ENCODE results near the gene HRAS. TPM values are rescaled to one million over a fixed set of nuclear protein-coding genes. Genes with fewer than 3 reads are reported as not detected.

Gene HRAS
- total RNA-seq, 3 donors from 2014 or later (not counting 1 experiment from before 2014, with no cell fraction given), result 27.6 to 35.0 (median 30.6) TPM

GRCh38 chr11:573146-573759 lies 37.9 kb upstream of the HRAS start:
- Mint-ChIP-seq H3K9me3 (no peaks in the 10 kb centered on the region), H3K4me3 (no peak overlapping the region), H3K27ac (no peak overlapping the region), H3K36me3 (no peaks in the 10 kb centered on the region), H3K4me1 (peaks cover 14 to 32% of the 10 kb centered on the region in 2 donors), H3K27me3 (ENCODE audit: low read depth in 2 of 2) (peaks cover 0 to 10% of the 10 kb centered on the region in 2 donors)
- intact Hi-C loops (cut with micrococcal nuclease), result loop anchor here (5.0 kb wide), 1 partner anchor 186 kb away; no protein-coding TSS in a partner anchor
- Histone ChIP-seq H3K4me1 (ENCODE audit: control insufficient read depth, insufficient read depth, low read length) (peaks cover 34% of the 10 kb centered on the region), H3K27ac (ENCODE audit: low read length) (no peak overlapping the region), H3K36me3 (ENCODE audit: control insufficient read depth, insufficient read depth, low read length) (no peaks in the 10 kb centered on the region), H3K27me3 (ENCODE audit: control insufficient read depth, insufficient read depth, low read length) (peaks cover 3% of the 10 kb centered on the region), H3K4me3 (ENCODE audit: low read length) (no peak overlapping the region), H3K9me3 (ENCODE audit: control insufficient read depth, insufficient read depth, low read length) (no peaks in the 10 kb centered on the region)
- ATAC-seq (no peak), DNase-seq (no peak)
- no peak for TF ChIP-seq CTCF (IDR thresholded peaks at IDR 0.05)
- WGBS (ENCODE audit: insufficient coverage), result 92% methylated on average over 14 of the region's 16 CpGs

- Mint-ChIP-seq H3K36me3 (no peaks in the 10 kb centered on the region), H3K27ac (no peak overlapping the region), H3K4me1 (peaks cover 12 to 20% of the 10 kb centered on the region in 2 donors), H3K4me3 (no peak overlapping the region), H3K9me3 (no peaks in the 10 kb centered on the region), H3K27me3 (ENCODE audit: low read depth in 2 of 2) (peaks cover 0 to 10% of the 10 kb centered on the region in 2 donors)
- no peak for ATAC-seq
- DNase-seq, result no peak
- TF ChIP-seq CTCF (IDR thresholded peaks at IDR 0.05), result no peak
- 82% methylated on average over 8 of the region's 8 CpGs for WGBS (ENCODE audit: insufficient coverage)
- intact Hi-C loops (cut with micrococcal nuclease), result loop anchor here (5.0 kb wide), 1 partner anchor 184 kb away; no protein-coding TSS in a partner anchor
- Histone ChIP-seq H3K4me3 (ENCODE audit: low read length) (no peak overlapping the region), H3K27me3 (ENCODE audit: control insufficient read depth, insufficient read depth, low read length) (peaks cover 3% of the 10 kb centered on the region), H3K27ac (ENCODE audit: low read length) (no peak overlapping the region), H3K9me3 (ENCODE audit: control insufficient read depth, insufficient read depth, low read length) (no peaks in the 10 kb centered on the region), H3K4me1 (ENCODE audit: control insufficient read depth, insufficient read depth, low read length) (peaks cover 24% of the 10 kb centered on the region), H3K36me3 (ENCODE audit: control insufficient read depth, insufficient read depth, low read length) (no peaks in the 10 kb centered on the region)
These were observed 36.4 kb upstream of the HRAS start for GRCh38 chr11:571802-572185.

- Histone ChIP-seq H3K9me3 (ENCODE audit: control insufficient read depth, insufficient read depth, low read length) (no peaks in the 10 kb centered on the region), H3K27ac (ENCODE audit: low read length) (peak overlapping the region; percentile 63), H3K27me3 (ENCODE audit: control insufficient read depth, insufficient read depth, low read length) (peaks cover 2% of the 10 kb centered on the region), H3K4me1 (ENCODE audit: control insufficient read depth, insufficient read depth, low read length) (peaks cover 15% of the 10 kb centered on the region), H3K36me3 (ENCODE audit: control insufficient read depth, insufficient read depth, low read length) (no peaks in the 10 kb centered on the region), H3K4me3 (ENCODE audit: low read length) (peak overlapping the region; percentile 68)
- no peak for TF ChIP-seq CTCF (IDR thresholded peaks at IDR 0.05)
- peaks cover 2 to 9% of the 10 kb centered on the region in 2 donors for H3K4me1 Mint-ChIP-seq
- DNase-seq (no peak), ATAC-seq (no peak)
- H3K4me3 Mint-ChIP-seq, result peak overlapping the region; percentile 90
- H3K27me3 Mint-ChIP-seq (ENCODE audit: low read depth in 2 of 2), result peaks cover 0 to 2% of the 10 kb centered on the region in 2 donors
- H3K36me3 Mint-ChIP-seq, result no peaks in the 10 kb centered on the region
- H3K9me3 Mint-ChIP-seq, result no peaks in the 10 kb centered on the region
- peak overlapping the region in 1 of 2 donors; percentile 71 for H3K27ac Mint-ChIP-seq
- intact Hi-C loops (cut with micrococcal nuclease), result no loop called here
- 47% methylated on average over 36 of the region's 36 CpGs for WGBS (ENCODE audit: insufficient coverage)
These were observed 33.9 kb upstream of the HRAS start for GRCh38 chr11:569158-569885.

Data from natural killer cell (primary cell).